ENCODE data around the gene CGB7.
A peak's percentile ranks its signal among the peaks of the same experiment; 100 is the strongest.

- no peak for TF ChIP-seq EZH2 (IDR thresholded peaks at IDR 0.05; ENCODE audit: borderline replicate concordance, low read depth, low read length, severe bottlenecking)
- TF ChIP-seq, protein P1, sequence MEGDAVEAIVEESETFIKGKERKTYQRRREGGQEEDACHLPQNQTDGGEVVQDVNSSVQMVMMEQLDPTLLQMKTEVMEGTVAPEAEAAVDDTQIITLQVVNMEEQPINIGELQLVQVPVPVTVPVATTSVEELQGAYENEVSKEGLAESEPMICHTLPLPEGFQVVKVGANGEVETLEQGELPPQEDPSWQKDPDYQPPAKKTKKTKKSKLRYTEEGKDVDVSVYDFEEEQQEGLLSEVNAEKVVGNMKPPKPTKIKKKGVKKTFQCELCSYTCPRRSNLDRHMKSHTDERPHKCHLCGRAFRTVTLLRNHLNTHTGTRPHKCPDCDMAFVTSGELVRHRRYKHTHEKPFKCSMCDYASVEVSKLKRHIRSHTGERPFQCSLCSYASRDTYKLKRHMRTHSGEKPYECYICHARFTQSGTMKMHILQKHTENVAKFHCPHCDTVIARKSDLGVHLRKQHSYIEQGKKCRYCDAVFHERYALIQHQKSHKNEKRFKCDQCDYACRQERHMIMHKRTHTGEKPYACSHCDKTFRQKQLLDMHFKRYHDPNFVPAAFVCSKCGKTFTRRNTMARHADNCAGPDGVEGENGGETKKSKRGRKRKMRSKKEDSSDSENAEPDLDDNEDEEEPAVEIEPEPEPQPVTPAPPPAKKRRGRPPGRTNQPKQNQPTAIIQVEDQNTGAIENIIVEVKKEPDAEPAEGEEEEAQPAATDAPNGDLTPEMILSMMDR (IDR thresholded peaks at IDR 0.05; ENCODE audit: borderline replicate concordance, extremely low read depth, low read length, poor library complexity, severe bottlenecking), result peak; percentile 91
Observed at GRCh38 chr19:49106648-49107135, 49.1 kb upstream of the CGB7 start.
